Right kidney (tissue), 9 donors: ENCODE data around the gene OSBPL1A.

Experiments
- DNase-seq: peaks from one replicate; pipeline ENCODE4 v3.0.0-alpha.2; 2016
- long read RNA-seq, 8 donors: transcript quantifications; one replicate each; lab custom pipeline, GENCODE V29; 2026

The OSBPL1A gene
- long read RNA-seq, donor 1, partial matches to known transcripts = 25 of 29 reads
- long read RNA-seq, donor 1, other reads (novel, unspliced or antisense) = 0 of 29 reads
- long read RNA-seq, donor 2, full-length matches to known transcripts = 1 of 1 reads
- long read RNA-seq, donor 2, partial matches to known transcripts = 0 of 1 reads
- long read RNA-seq, donor 2, other reads (novel, unspliced or antisense) = 0 of 1 reads
- long read RNA-seq, donor 3, transcript OSBPL1A-204 (14 exons, 3,317 nt) = major isoform, 6 of 6 reads
- long read RNA-seq, donor 3, partial matches to known transcripts = 0 of 6 reads
- long read RNA-seq, donor 3, other reads (novel, unspliced or antisense) = 0 of 6 reads
- long read RNA-seq, donor 4, transcript OSBPL1A-204 (14 exons, 3,317 nt) = major isoform, 7 of 7 reads
- long read RNA-seq, donor 4, partial matches to known transcripts = 0 of 7 reads
- long read RNA-seq, donor 4, other reads (novel, unspliced or antisense) = 0 of 7 reads
- long read RNA-seq, donor 5, partial matches to known transcripts = 0 of 3 reads
- long read RNA-seq, donor 5, other reads (novel, unspliced or antisense) = 0 of 3 reads
- long read RNA-seq, donor 6, partial matches to known transcripts = 0 of 3 reads
- long read RNA-seq, donor 6, other reads (novel, unspliced or antisense) = 0 of 3 reads
- long read RNA-seq, donor 7 = 0 reads
- long read RNA-seq, donor 8, partial matches to known transcripts = 0 of 3 reads
- long read RNA-seq, donor 8, other reads (novel, unspliced or antisense) = 0 of 3 reads

GRCh38 chr18:24397694-24398368, at the start of gene OSBPL1A:
OSBPL1A (minus strand) TSS chr18:24397824; CDS start chr18:24377533, 20,291 bp downstream.
- peak; percentile 95 for DNase-seq

GRCh38 chr18:24446953-24447538, 49.4 kb upstream of the OSBPL1A start:
- no peak for DNase-seq

- DNase-seq = no peak
Measured at GRCh38 chr18:24446453-24446852, 48.8 kb upstream of the OSBPL1A start.

GRCh38 chr18:24443870-24444269, 46.2 kb upstream of the OSBPL1A start:
- DNase-seq = no peak

- no peak for DNase-seq
Measured at GRCh38 chr18:24436939-24437338, 39.3 kb upstream of the OSBPL1A start.

DNA sequence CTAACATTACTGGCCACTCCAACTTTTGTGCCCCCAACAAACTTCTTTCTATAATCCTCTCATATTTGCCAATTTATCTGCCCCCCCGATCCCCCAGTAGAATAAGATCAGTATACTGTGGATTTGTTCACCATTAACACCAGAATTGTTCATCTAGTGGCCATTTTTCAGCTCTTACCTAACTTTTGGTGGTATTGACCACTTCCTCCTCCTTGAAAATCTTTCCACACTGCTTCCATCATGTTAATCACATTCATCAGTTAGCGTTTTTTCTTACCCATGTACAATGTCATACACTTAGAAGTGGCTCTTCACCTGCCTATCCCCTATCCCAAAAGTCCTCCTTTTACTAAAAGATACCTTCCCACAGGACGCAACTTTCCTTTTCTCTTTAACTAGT, 35.0 kb upstream of the OSBPL1A start:
- no peak for DNase-seq

DNA sequence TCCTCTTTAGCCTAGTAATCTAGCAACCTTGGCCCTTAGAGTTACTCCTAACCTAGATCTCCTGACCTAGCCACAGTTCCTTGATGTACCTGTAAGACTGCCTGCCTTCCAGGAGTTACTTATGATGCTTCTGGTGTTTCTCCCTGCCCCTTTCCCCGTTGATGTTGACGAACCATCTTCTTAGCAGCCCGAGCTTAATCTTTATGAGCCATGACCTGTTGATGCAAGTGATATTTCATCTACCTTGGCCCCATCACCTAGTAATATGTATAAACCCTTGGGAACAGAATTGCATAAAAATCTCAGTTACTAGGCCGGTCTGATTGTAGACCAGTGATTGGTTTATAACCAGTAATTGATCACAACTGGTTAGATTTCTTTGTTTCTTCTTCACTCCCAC, 31.6 kb upstream of the OSBPL1A start:
- no peak for DNase-seq

- no peak for DNase-seq
Measured at GRCh38 chr18:24428709-24429108, 31.1 kb upstream of the OSBPL1A start.

DNA sequence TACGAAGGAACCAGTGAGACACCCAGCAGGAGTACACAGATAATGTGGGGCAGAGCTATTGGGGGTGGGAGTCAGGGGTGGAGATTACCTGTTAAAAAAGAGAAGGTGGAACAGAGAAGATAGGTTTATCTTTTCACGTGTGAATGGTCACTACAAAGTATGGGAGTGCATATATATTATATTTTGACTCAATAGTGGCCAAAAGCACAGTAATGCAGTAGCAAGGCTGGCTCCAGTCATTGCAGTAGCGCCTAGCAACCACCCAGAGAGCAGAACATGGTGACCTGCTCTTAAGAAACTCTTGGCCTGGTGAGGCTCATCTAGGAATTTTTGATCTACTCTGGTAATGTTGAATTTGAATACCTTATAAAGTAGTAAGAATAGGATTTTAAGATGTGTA, 29.9 kb upstream of the OSBPL1A start:
- peak; percentile 16 for DNase-seq

- peak; percentile 99 for DNase-seq
Measured at GRCh38 chr18:24426398-24427294, 29.0 kb upstream of the OSBPL1A start, which contains the start of gene IMPACT. IMPACT (plus strand) TSS chr18:24426670; CDS start chr18:24426757, 87 bp downstream.

- DNase-seq = no peak
Measured at GRCh38 chr18:24426073-24426397, 28.4 kb upstream of the OSBPL1A start.

GRCh38 chr18:24421831-24422230, 24.2 kb upstream of the OSBPL1A start:
- DNase-seq = no peak

DNA sequence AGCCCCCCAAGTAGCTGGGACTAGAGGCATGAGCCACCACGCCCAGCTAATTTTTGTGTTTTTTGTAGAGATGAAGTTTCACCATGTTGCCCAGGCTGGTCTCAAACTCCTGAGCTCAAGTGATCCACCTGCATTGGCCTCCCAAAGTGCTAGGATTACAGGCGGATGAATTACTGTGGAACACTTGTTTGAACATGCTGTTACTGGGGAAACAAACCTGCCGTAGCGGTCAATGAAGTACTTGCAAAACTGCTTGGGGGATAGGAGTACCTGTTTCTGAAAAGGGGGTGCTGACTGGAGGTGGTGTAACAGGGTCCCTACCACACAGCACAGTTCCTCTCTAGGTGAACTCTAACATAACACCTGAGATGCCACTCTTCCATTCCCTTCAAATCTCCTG, 22.9 kb upstream of the OSBPL1A start:
- no peak for DNase-seq

DNA sequence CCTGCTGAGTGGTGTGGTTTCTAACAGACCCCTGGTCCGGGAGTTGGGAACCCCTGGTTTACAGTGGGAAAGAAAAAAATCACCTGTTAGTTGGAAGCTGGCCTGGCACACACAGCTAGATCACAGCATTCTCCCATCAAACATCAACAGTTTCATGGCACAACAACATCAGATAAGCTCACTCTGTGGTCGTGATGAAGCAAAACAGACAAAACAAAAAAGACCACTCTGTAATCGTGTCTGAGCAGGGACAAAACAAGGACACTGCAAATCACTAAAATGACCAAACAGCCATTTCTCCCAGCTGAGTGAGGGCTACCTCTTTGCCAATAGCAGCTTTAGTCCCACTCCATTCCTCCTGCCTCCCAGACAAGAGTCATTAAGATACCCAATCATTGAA, 19.9 kb upstream of the OSBPL1A start:
- DNase-seq = no peak

GRCh38 chr18:24414349-24415003, 16.9 kb upstream of the OSBPL1A start:
- DNase-seq = no peak

DNA sequence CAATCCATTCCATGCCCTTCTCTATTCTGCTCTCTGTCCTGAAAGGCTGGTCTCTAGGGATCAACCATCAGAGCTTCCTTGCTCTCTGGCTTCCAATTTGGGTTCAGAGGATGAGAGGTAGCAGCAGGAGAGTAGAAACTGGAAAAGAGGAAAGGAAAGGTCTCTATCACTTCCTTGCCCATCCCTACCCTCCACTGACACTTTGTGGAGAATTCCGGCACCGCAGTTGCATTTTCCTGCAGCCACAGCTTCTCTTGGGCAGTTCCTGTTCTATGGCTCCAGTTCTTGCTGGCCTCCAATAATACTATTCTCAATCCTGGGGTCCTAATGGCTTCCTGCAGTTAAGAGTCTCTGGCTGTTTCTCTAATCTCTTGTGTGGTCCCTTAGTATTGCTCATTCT, 15.5 kb upstream of the OSBPL1A start:
- DNase-seq = no peak

DNA sequence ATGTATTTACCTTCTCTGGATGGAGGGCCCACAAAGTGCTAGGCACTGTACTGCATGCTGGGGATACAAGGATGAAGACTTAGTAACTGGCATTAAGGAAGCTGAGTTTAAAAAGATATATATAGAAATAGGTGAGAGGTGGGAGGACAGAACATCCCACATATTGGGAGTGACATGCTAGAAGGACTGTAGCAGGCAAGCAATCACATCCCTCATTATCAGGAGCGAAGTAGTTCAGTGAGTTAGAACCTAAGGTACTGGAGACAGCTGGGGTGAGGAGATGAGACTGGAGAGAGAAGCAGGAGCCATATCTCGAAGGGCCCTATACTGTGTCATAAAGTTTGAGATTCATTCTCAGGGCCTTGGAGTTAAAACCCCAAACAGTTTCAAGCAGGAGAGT, 10.9 kb upstream of the OSBPL1A start:
- DNase-seq = no peak

GRCh38 chr18:24404591-24404990, 7.0 kb upstream of the OSBPL1A start:
- DNase-seq = no peak

DNA sequence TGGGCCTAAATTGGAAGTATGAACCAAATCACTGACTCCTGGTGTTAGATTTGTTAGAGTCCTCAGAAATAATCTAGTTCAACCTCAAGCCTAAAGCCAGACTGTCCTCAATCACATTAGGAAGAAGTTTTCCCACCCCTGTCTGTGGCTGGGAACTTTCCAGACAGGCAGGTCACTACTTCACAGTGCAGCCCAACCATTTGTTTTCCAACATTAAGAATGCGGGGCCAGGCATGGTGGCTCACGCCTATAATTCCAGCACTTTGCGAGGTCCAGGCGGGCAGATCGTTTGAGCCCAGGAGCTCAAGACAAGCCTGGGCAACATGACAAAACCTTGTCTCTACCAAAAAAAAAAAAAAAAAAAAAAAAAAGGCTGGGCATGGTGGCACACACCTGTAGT, 5.5 kb upstream of the OSBPL1A start:
- DNase-seq = no peak

- DNase-seq = no peak
Measured at GRCh38 chr18:24402209-24402785, 4.7 kb upstream of the OSBPL1A start.

DNA sequence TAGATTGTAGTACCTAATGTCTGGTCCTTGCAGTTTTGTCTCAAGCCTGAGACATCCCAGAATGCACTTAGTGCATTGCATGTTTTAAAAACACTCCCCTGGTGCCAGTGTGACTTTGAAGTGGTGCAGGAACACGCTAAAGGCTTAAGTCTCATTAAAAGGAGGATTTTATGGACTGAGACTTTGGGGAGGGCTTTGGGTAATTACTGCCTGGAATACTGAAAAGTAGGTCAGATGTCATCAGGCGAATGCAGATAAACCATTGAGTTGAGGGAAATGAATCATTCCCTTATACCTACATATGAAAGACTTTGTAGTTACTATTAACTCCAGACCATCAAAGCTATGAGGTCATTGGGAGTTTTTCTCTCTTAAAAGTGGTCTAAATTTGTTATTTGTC, 3.0 kb upstream of the OSBPL1A start:
- no peak for DNase-seq
